ENCODE data around the gene COP1. TPM values are rescaled to one million over a fixed set of nuclear protein-coding genes. Genes with fewer than 3 reads are reported as not detected.

COP1 gene
- total RNA-seq, 4 donors from 2014 or later, result 84.6 to 125 (median 106) TPM

DNA sequence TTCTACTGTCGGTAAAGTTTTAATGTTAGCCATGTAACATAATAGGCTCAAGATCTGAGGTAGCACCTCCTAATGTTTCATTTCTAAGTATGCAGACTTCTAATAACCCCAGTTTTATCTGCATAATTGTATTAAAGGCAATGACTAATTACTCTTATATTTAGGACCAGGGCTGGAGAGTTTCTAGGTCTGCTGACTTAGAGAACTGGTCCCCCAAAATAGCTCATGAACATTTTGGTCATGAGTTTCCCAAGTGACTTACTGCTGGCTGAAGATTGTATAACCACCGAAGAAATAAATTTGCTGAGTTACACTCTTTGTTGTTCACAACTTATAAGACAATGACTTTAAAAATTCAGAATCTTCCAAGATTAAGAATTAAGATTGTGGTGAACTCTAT is 265.9 kb downstream of the COP1 start:
- no peak for DNase-seq
- peaks cover 0 to 35% (median 0%) of the 10 kb centered on the region in 3 donors for H3K36me3 ChIP-seq
- no peaks in the 10 kb centered on the region for H3K27me3 ChIP-seq
- TF ChIP-seq, protein P1, sequence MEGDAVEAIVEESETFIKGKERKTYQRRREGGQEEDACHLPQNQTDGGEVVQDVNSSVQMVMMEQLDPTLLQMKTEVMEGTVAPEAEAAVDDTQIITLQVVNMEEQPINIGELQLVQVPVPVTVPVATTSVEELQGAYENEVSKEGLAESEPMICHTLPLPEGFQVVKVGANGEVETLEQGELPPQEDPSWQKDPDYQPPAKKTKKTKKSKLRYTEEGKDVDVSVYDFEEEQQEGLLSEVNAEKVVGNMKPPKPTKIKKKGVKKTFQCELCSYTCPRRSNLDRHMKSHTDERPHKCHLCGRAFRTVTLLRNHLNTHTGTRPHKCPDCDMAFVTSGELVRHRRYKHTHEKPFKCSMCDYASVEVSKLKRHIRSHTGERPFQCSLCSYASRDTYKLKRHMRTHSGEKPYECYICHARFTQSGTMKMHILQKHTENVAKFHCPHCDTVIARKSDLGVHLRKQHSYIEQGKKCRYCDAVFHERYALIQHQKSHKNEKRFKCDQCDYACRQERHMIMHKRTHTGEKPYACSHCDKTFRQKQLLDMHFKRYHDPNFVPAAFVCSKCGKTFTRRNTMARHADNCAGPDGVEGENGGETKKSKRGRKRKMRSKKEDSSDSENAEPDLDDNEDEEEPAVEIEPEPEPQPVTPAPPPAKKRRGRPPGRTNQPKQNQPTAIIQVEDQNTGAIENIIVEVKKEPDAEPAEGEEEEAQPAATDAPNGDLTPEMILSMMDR (IDR thresholded peaks at IDR 0.05), result no peak
- no peak for TF ChIP-seq POLR2A (IDR thresholded peaks at IDR 0.05)
- no peaks in the 10 kb centered on the region for H3K4me1 ChIP-seq
- no peaks in the 10 kb centered on the region for H3K9me3 ChIP-seq
- H3K4me3 ChIP-seq, result no peak overlapping the region
- H3K27ac ChIP-seq, result no peak overlapping the region

GRCh38 chr1:175936736-175937135 is 270.4 kb downstream of the COP1 start:
- H3K9me3 ChIP-seq, result no peaks in the 10 kb centered on the region
- no peak overlapping the region for H3K4me3 ChIP-seq
- TF ChIP-seq, protein P1 (IDR thresholded peaks at IDR 0.05), result no peak
- no peak for TF ChIP-seq POLR2A (IDR thresholded peaks at IDR 0.05)
- H3K4me1 ChIP-seq, result no peaks in the 10 kb centered on the region
- H3K27me3 ChIP-seq, result no peaks in the 10 kb centered on the region
- H3K36me3 ChIP-seq, result peaks cover 0 to 13% (median 0%) of the 10 kb centered on the region in 3 donors
- no peak for DNase-seq
- H3K27ac ChIP-seq, result no peak overlapping the region

- Histone ChIP-seq H3K27ac (no peak overlapping the region), H3K27me3 (no peaks in the 10 kb centered on the region), H3K4me1 (no peaks in the 10 kb centered on the region), H3K4me3 (no peak overlapping the region), H3K9me3 (no peaks in the 10 kb centered on the region), H3K36me3 (peaks cover 0 to 9% (median 0%) of the 10 kb centered on the region in 3 donors)
- no peak for DNase-seq
- TF ChIP-seq POLR2A (IDR thresholded peaks at IDR 0.05), result no peak
- TF ChIP-seq, protein P1 (IDR thresholded peaks at IDR 0.05), result no peak
Observed at GRCh38 chr1:175935566-175936115, 271.4 kb downstream of the COP1 start.

DNA sequence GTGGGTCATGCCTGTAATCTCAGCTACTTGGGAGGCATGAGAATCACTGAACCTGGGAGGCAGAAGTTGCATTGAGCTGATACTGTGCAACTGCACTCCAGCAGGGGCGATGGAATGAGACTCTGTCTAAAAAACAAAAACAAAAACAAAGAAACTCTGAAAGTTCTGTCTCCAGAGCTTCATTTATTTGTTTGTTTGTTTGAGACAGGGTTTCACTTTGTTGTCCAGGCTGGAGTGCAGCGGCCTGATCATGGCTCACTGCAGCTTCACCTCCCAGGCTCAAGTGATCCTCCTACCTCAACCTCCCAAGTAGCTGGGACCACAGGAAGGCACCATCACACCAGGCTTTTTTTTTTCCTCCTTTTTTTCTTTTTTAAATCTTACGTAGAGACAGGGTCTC is 271.9 kb downstream of the COP1 start:
- H3K4me3 ChIP-seq, result no peak overlapping the region
- TF ChIP-seq, protein P1 (IDR thresholded peaks at IDR 0.05), result no peak
- TF ChIP-seq POLR2A (IDR thresholded peaks at IDR 0.05), result no peak
- no peaks in the 10 kb centered on the region for H3K9me3 ChIP-seq
- no peaks in the 10 kb centered on the region for H3K4me1 ChIP-seq
- peaks cover 0 to 4% (median 0%) of the 10 kb centered on the region in 3 donors for H3K36me3 ChIP-seq
- H3K27me3 ChIP-seq, result no peaks in the 10 kb centered on the region
- no peak overlapping the region for H3K27ac ChIP-seq
- DNase-seq, result no peak

- H3K4me1 ChIP-seq, result no peaks in the 10 kb centered on the region
- no peak overlapping the region for H3K27ac ChIP-seq
- H3K27me3 ChIP-seq, result no peaks in the 10 kb centered on the region
- no peak for TF ChIP-seq POLR2A (IDR thresholded peaks at IDR 0.05)
- TF ChIP-seq, protein P1 (IDR thresholded peaks at IDR 0.05), result no peak
- no peak for DNase-seq
- no peaks in the 10 kb centered on the region for H3K36me3 ChIP-seq
- H3K9me3 ChIP-seq, result no peaks in the 10 kb centered on the region
- H3K4me3 ChIP-seq, result no peak overlapping the region
Observed at GRCh38 chr1:175933801-175934200, 273.3 kb downstream of the COP1 start.

- Histone ChIP-seq H3K27me3 (no peaks in the 10 kb centered on the region), H3K4me1 (no peaks in the 10 kb centered on the region), H3K36me3 (peaks cover 0 to 7% (median 0%) of the 10 kb centered on the region in 3 donors), H3K9me3 (no peaks in the 10 kb centered on the region), H3K27ac (no peak overlapping the region), H3K4me3 (no peak overlapping the region)
- TF ChIP-seq, protein P1 (IDR thresholded peaks at IDR 0.05), result no peak
- TF ChIP-seq POLR2A (IDR thresholded peaks at IDR 0.05), result no peak
- DNase-seq, result no peak
Observed at GRCh38 chr1:175927944-175928343, 279.1 kb downstream of the COP1 start.
